Measurements from ENCODE around the gene UBE2O. TPM values are rescaled to one million over a fixed set of nuclear protein-coding genes. Genes with fewer than 3 reads are reported as not detected.
"Not testable (repeated sequence)": the region's sequence is repeated elsewhere in the genome, so short reads cannot be mapped to it uniquely, and the experiment has no call there.

The UBE2O gene
- total RNA-seq, 2 experiments from 2014 or later: 43.4 to 79.6 TPM

DNA sequence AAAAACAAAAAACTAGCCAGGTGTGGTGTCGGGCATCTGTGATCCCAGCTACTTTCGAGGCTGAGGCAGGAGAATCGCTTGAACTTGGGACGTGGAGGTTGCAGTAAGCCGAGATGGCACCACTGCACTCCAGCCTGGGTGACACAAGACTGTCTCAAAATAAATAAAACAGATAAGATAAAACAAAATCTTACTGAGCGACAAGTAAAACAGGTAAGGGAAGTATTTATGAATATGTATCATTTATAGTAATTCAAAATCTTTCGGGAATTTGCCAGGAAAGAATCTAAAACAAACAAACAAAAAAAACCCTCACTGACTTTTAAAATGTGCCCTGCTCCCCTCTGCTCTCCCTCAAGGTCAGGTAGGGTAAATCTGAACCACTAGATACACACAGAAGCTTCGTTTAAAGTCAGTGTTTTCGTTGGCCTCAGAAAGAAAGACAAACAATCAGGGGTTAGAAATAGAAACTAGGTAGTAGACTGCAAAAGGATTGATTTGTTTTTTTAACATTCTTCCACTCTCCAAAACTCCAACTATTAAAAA, 101.4 kb downstream of the UBE2O start:
- Histone ChIP-seq H4K20me1 (ENCODE audit: insufficient read depth, low read length) (no peaks in the 10 kb centered on the region), H3K9me2 (ENCODE audit: insufficient read depth, low read length) (no peaks in the 10 kb centered on the region), H3K4me1 (ENCODE audit: insufficient read depth, low read length, poor library complexity, severe bottlenecking) (peaks cover 27% of the 10 kb centered on the region), H3K36me3 (ENCODE audit: insufficient read depth, low read length) (peaks cover 24% of the 10 kb centered on the region), H3K4me3 (ENCODE audit: low read depth, low read length, poor library complexity, severe bottlenecking) (peak overlapping the region; percentile 11), H3K27ac (ENCODE audit: low read depth, low read length, poor library complexity, severe bottlenecking) (no peak overlapping the region), H2AFZ (ENCODE audit: low read length) (no peak overlapping the region), H3K79me2 (ENCODE audit: insufficient read depth, low read depth, low read length) (peaks cover 27% of the 10 kb centered on the region), H3K9me3 (ENCODE audit: low read length) (no peaks in the 10 kb centered on the region), H3K4me2 (ENCODE audit: low read length) (peak overlapping the region; percentile 36)
- POLR2A ChIA-PET: interaction anchor here (0.6 to 2.7 kb wide), 8 partner anchors 19 to 821 kb away, joined by 3 to 10 read pairs (median 6); no protein-coding TSS in a partner anchor
- TF ChIP-seq, protein P1, sequence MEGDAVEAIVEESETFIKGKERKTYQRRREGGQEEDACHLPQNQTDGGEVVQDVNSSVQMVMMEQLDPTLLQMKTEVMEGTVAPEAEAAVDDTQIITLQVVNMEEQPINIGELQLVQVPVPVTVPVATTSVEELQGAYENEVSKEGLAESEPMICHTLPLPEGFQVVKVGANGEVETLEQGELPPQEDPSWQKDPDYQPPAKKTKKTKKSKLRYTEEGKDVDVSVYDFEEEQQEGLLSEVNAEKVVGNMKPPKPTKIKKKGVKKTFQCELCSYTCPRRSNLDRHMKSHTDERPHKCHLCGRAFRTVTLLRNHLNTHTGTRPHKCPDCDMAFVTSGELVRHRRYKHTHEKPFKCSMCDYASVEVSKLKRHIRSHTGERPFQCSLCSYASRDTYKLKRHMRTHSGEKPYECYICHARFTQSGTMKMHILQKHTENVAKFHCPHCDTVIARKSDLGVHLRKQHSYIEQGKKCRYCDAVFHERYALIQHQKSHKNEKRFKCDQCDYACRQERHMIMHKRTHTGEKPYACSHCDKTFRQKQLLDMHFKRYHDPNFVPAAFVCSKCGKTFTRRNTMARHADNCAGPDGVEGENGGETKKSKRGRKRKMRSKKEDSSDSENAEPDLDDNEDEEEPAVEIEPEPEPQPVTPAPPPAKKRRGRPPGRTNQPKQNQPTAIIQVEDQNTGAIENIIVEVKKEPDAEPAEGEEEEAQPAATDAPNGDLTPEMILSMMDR (conservative IDR thresholded peaks at IDR 0.05; ENCODE audit: low read length): no peak
- no peak for TF ChIP-seq EZH2phosphoT487 (IDR thresholded peaks at IDR 0.05; ENCODE audit: borderline replicate concordance, low read depth, low read length)
- CTCF ChIA-PET (ENCODE audit: unreplicated experiment): no interaction called here
- no TSS peak for BruUV-seq (replicated peaks)
- no peak for DNase-seq (ENCODE audit: low spot score)
- intact Hi-C loops (cut with micrococcal nuclease; ENCODE audit: unreplicated experiment): no loop called here

DNA sequence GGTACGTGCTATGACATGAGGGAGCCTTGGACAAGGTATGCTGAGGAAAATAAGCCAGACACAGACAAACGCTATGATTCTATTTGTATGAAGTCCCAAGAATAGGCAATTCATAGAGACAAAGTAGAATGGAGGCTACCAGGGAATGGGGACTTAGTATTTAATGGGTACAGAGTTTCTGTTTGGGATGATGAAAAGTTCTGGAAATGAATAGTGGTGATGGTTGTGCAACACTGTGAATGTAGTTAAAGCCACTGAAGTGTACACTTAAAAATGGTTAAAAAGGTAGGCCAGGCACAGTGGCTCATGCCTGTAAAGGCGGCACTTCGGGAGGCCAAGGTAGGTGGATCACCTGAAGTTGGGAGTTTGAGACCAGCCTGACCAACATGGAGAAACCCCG, 102.5 kb downstream of the UBE2O start:
- intact Hi-C loops (cut with micrococcal nuclease; ENCODE audit: unreplicated experiment): no loop called here
- TF ChIP-seq EZH2phosphoT487 (IDR thresholded peaks at IDR 0.05; ENCODE audit: borderline replicate concordance, low read depth, low read length): no peak
- TF ChIP-seq, protein P1 (conservative IDR thresholded peaks at IDR 0.05; ENCODE audit: low read length): no peak
- Histone ChIP-seq H3K27ac (ENCODE audit: low read depth, low read length, poor library complexity, severe bottlenecking) (no peak overlapping the region), H3K4me1 (ENCODE audit: insufficient read depth, low read length, poor library complexity, severe bottlenecking) (peaks cover 23% of the 10 kb centered on the region), H3K36me3 (ENCODE audit: insufficient read depth, low read length) (peaks cover 35% of the 10 kb centered on the region), H3K4me3 (ENCODE audit: low read depth, low read length, poor library complexity, severe bottlenecking) (no peak overlapping the region), H3K9me3 (ENCODE audit: low read length) (no peaks in the 10 kb centered on the region), H3K9me2 (ENCODE audit: insufficient read depth, low read length) (no peaks in the 10 kb centered on the region), H3K4me2 (ENCODE audit: low read length) (no peak overlapping the region), H4K20me1 (ENCODE audit: insufficient read depth, low read length) (no peaks in the 10 kb centered on the region), H3K79me2 (ENCODE audit: insufficient read depth, low read depth, low read length) (peaks cover 27% of the 10 kb centered on the region), H2AFZ (ENCODE audit: low read length) (no peak overlapping the region)
- ChIA-PET POLR2A (no interaction called here), CTCF (ENCODE audit: unreplicated experiment) (no interaction called here)
- no TSS peak for BruUV-seq (replicated peaks)
- DNase-seq (ENCODE audit: low spot score): no peak

DNA sequence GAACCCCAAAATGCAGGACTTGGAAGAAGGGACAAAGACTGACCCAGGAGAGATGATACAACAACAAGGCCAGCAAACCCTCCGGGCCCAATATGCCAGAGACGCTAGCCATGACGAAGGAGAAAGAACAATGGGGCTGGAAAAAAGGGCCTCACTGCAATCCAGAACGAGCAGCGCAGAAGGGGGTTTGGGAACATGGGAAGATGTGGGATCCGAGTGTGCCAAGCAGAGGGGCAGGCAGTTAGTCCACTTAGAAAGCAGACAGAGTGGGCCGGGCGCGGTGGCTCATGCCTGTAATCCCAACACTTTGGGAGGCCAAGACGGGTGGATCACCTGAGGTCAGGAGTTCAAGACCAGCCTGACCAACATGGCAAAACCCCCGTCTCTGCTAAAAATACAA, 106.0 kb downstream of the UBE2O start:
- BruUV-seq (replicated peaks); H3K27ac ChIP-seq (ENCODE audit: low read depth, low read length, poor library complexity, severe bottlenecking); intact Hi-C loops (cut with micrococcal nuclease; ENCODE audit: unreplicated experiment); H3K4me2 ChIP-seq (ENCODE audit: low read length); H2AFZ ChIP-seq (ENCODE audit: low read length); H3K4me1 ChIP-seq (ENCODE audit: insufficient read depth, low read length, poor library complexity, severe bottlenecking); CTCF ChIA-PET (ENCODE audit: unreplicated experiment); H3K4me3 ChIP-seq (ENCODE audit: low read depth, low read length, poor library complexity, severe bottlenecking); H3K9me2 ChIP-seq (ENCODE audit: insufficient read depth, low read length); H3K9me3 ChIP-seq (ENCODE audit: low read length); DNase-seq (ENCODE audit: low spot score); POLR2A ChIA-PET; H4K20me1 ChIP-seq (ENCODE audit: insufficient read depth, low read length): not testable (repeated sequence)
- Histone ChIP-seq H3K36me3 (ENCODE audit: insufficient read depth, low read length) (peaks cover 63% of the 10 kb centered on the region), H3K79me2 (ENCODE audit: insufficient read depth, low read depth, low read length) (peaks cover 13% of the 10 kb centered on the region; the same call in 1 of the 2 replicates)
